ENCODE data around the gene BTNL9. TPM values are rescaled to one million over a fixed set of nuclear protein-coding genes. Genes with fewer than 3 reads are reported as not detected.

The BTNL9 gene
- total and polyA plus RNA-seq, 9 of the 15 experiments (the other 6 are each of a cell fraction or from before 2014, with no cell fraction given): 3.7 to 86.7 (median 29.4) TPM

GRCh38 chr5:181052672-181053487 is 12.8 kb downstream of the BTNL9 start (continued):
- TF ChIP-seq MGA (IDR thresholded peaks at IDR 0.05): peak; percentile 99
- no peak for TF ChIP-seq TCFL5 (CRISPR knock-in tag; conservative IDR thresholded peaks at IDR 0.05)
- 0 out of 2 replicates have a peak, but pooled peaks have one; percentile 70 for TF ChIP-seq ZNF41 (CRISPR knock-in tag; conservative IDR thresholded peaks at IDR 0.05)
- TF ChIP-seq ZNF717 (CRISPR knock-in tag; IDR thresholded peaks at IDR 0.05): no peak
- TF ChIP-seq STAT6 (CRISPR knock-in tag; IDR thresholded peaks at IDR 0.05): no peak
- 0 out of 2 replicates have a peak, but pooled peaks have one; percentile 19 for TF ChIP-seq ZNF444 (CRISPR knock-in tag; IDR thresholded peaks at IDR 0.05)
- peak; percentile 87 for TF ChIP-seq SMAD4 (CRISPR knock-in tag; conservative IDR thresholded peaks at IDR 0.05)
- TF ChIP-seq USF2 (CRISPR knock-in tag; IDR thresholded peaks at IDR 0.05): peak; percentile 57
- TF ChIP-seq ARID3A (IDR thresholded peaks at IDR 0.05; ENCODE audit: borderline replicate concordance, low read depth, low read length): no peak
